HCT116 (cell line): ENCODE measurements around the gene RGL3. TPM values are rescaled to one million over a fixed set of nuclear protein-coding genes. Genes with fewer than 3 reads are reported as not detected.

ENCODE experiments used
- ATAC-seq: fragments of 200-7000 bp; cut with Tn5 transposase; 2 replicates; pipeline ENCODE4 v1.9.1; 2020; ENCODE audit warnings: mild to moderate bottlenecking, moderate library complexity
- BruUV-seq: library from RNA; stranded (reverse); fragments of 400-500 nt; replicated peaks from 2 replicates; lab custom pipeline; 2021; lab: Mats Ljungman, UMichigan
- CTCF ChIA-PET: fragments of 300-600 bp; sonication (Branson Sonifier 250); formaldehyde crosslinking; loops from one replicate; lab custom pipeline; 2021; ENCODE audit warnings: antibody characterized with exemption; lab: Charles Lee
- POLR2A ChIA-PET: fragments of 300-600, 350-600 bp; sonication (Branson Sonifier 250); formaldehyde crosslinking; loops from one replicate; lab custom pipeline; 2021; ENCODE audit warnings: antibody characterized with exemption; lab: Charles Lee
- RAD21 ChIA-PET, 2 experiments: fragments of 300-600 bp; sonication (Branson Sonifier 250); formaldehyde crosslinking; loops; one replicate each; lab custom pipeline; 2023; ENCODE audit warnings: low total read pairs in 2 of 2; ENCODE audit not compliant: uncharacterized antibody in 2 of 2, unreplicated experiment in 2 of 2, low non-redundant PET in 1 of 2; lab: Charles Lee
- DNase-seq: peaks from one replicate; pipeline ENCODE4 v3.0.0-alpha.2; 2010; ENCODE audit warnings: low read depth, low spot score
- H2AFZ ChIP-seq: fragments of 200-600 bp; shearing (Covaris generic), sonication (generic); 2 replicates; pipeline ENCODE4 v1.6.1; 2017; ENCODE audit warnings: low read depth, mixed run types, mixed read lengths, antibody characterized with exemption, low read length; ENCODE audit not compliant: poor library complexity, severe bottlenecking
- H3K27ac ChIP-seq: 2 replicates; pipeline ENCODE4 v1.5.1; 2012; ENCODE audit warnings: low read depth, low read length
- H3K27me3 ChIP-seq: fragments of 200-600 bp; sonication (generic); 2 replicates; pipeline ENCODE4 v1.6.1; 2016; ENCODE audit warnings: mixed run types, low read length, mixed read lengths; ENCODE audit not compliant: insufficient read depth
- H3K36me3 ChIP-seq, 2 experiments: fragments of 200-500 bp in 1 of 2; fragments of 200-600 bp in 1 of 2; sonication (Bioruptor generic) in 1 of 2; sonication (generic) in 1 of 2; 2 replicates each; pipeline versions ENCODE4 v1.5.1 to v1.6.1; 2014 to 2016; ENCODE audit warnings: low read length in 2 of 2, inconsistent platforms in 1 of 2, mixed read lengths in 1 of 2, mixed run types in 1 of 2; ENCODE audit not compliant: insufficient read depth in 2 of 2, control insufficient read depth in 1 of 2
- H3K4me1 ChIP-seq, 2 experiments: fragments of 200-600 bp in 1 of 2; sonication (generic) in 1 of 2; 2 replicates each; pipeline versions ENCODE4 v1.5.1 to v1.6.1; 2012 to 2017; ENCODE audit warnings: low read length in 2 of 2, inconsistent platforms in 1 of 2, mild to moderate bottlenecking in 1 of 2, mixed read lengths in 1 of 2, mixed run types in 1 of 2, moderate library complexity in 1 of 2; ENCODE audit not compliant: insufficient read depth in 2 of 2, control insufficient read depth in 1 of 2
- H3K4me2 ChIP-seq: fragments of 200-600 bp; sonication (generic); 2 replicates; pipeline ENCODE4 v1.6.1; 2017; ENCODE audit warnings: mixed run types, low read length, mixed read lengths
- H3K4me3 ChIP-seq, 2 experiments: fragments of 200-600 bp in 1 of 2; sonication (generic) in 1 of 2; replicated peaks in 1 of 2; 2 replicates each; pipeline ENCODE4 v1.5.1; 2011 to 2016; ENCODE audit warnings: low read length in 2 of 2, control low read depth in 1 of 2, low read depth in 1 of 2, mild to moderate bottlenecking in 1 of 2, mixed read lengths in 1 of 2, mixed run types in 1 of 2
- H3K79me2 ChIP-seq: fragments of 200-600 bp; sonication (generic); 2 replicates; pipeline ENCODE4 v1.6.1; 2017; ENCODE audit warnings: mild to moderate bottlenecking, mixed run types, low read length, moderate library complexity, mixed read lengths; ENCODE audit not compliant: insufficient read depth
- H3K9ac ChIP-seq: fragments of 200-600 bp; sonication (generic); 2 replicates; pipeline ENCODE4 v1.6.1; 2016; ENCODE audit warnings: low read length, mixed read lengths
- H3K9me2 ChIP-seq: fragments of 200-600 bp; sonication (generic), shearing (Covaris generic); 2 replicates; pipeline ENCODE4 v1.6.1; 2017; ENCODE audit warnings: mixed run types, mild to moderate bottlenecking, moderate library complexity; ENCODE audit not compliant: insufficient read depth
- H3K9me3 ChIP-seq, 2 experiments: fragments of 200-500 bp in 1 of 2; fragments of 200-600 bp in 1 of 2; sonication (Bioruptor generic) in 1 of 2; sonication (generic) in 1 of 2; 2 replicates each; pipeline ENCODE4 v1.6.1; 2014 to 2017; ENCODE audit warnings: low read length in 2 of 2, mixed read lengths in 2 of 2, inconsistent platforms in 1 of 2, low read depth in 1 of 2, mild to moderate bottlenecking in 1 of 2, mixed run types in 1 of 2, moderate library complexity in 1 of 2; ENCODE audit not compliant: control insufficient read depth in 1 of 2, insufficient read depth in 1 of 2
- H4K20me1 ChIP-seq: fragments of 200-600 bp; sonication (generic), shearing (Covaris generic); 2 replicates; pipeline ENCODE4 v1.6.1; 2017; ENCODE audit warnings: mixed run types, mild to moderate bottlenecking, moderate library complexity; ENCODE audit not compliant: insufficient read depth
- JUND ChIP-seq: IDR thresholded peaks from 2 replicates; pipeline ENCODE4 v1.6.1; 2012
- MAX ChIP-seq: IDR thresholded peaks from 2 replicates; pipeline ENCODE4 v1.6.1; 2012
- SIN3A ChIP-seq: IDR thresholded peaks from 2 replicates; pipeline ENCODE4 v1.6.1; 2012; ENCODE audit warnings: low read depth
- YY1 ChIP-seq: IDR thresholded peaks from 2 replicates; pipeline ENCODE4 v1.6.1; 2011; ENCODE audit warnings: low read length, low read depth, moderate library complexity, mild to moderate bottlenecking; ENCODE audit not compliant: insufficient replicate concordance; ENCODE audit errors: extremely low read depth
- ZNF274 ChIP-seq: fragments of 200-500 bp; sonication (Bioruptor generic); IDR thresholded peaks from 2 replicates; pipeline ENCODE4 v1.6.1; 2014; ENCODE audit warnings: mild to moderate bottlenecking, low read depth, low read length, inconsistent platforms
- intact Hi-C: fragments of 100-400 bp; cut with micrococcal nuclease; formaldehyde crosslinking; loops from 2 replicates; pipeline ENCODE4 v1.10.0; 2022
- total RNA-seq: library from RNA; stranded (reverse); gene quantifications from one replicate; pipeline ENCODE4 v1.2.1, GENCODE V29; 2021; ENCODE audit not compliant: unreplicated experiment
- TF ChIP-seq, protein P1 (sequence below), 3 experiments: fragments of 200-600 bp in 1 of 3; sonication (generic) in 1 of 3; IDR thresholded peaks in 2 of 3; conservative IDR thresholded peaks in 1 of 3; 2 replicates each; pipeline ENCODE4 v1.5.1; 2012 to 2017; ENCODE audit warnings: low read depth in 2 of 3, low read length in 2 of 3, antibody characterized with exemption in 1 of 3, borderline replicate concordance in 1 of 3, control low read depth in 1 of 3, mild to moderate bottlenecking in 1 of 3, mixed read lengths in 1 of 3, mixed run types in 1 of 3, moderate library complexity in 1 of 3; ENCODE audit not compliant: insufficient read depth in 1 of 3
- TF ChIP-seq, protein P2 (sequence below): IDR thresholded peaks from 2 replicates; pipeline ENCODE4 v1.6.1; 2012; ENCODE audit warnings: low read depth
- TF ChIP-seq, protein P3 (sequence below): IDR thresholded peaks from 2 replicates; pipeline ENCODE4 v1.6.1; 2012

RGL3 gene
- total RNA-seq, 1 experiment from 2014 or later, result 99.2 TPM

GRCh38 chr19:11397089-11397610 lies 22.0 kb downstream of the RGL3 start:
- CTCF ChIA-PET, result interaction anchor here (1.2 kb wide), 1 partner anchor 13 kb away, joined by 3 read pairs; the partner anchor contains the start of gene EPOR
- no peak overlapping the region for H3K27ac ChIP-seq
- BruUV-seq, result no TSS peak
- H3K4me3 ChIP-seq, result no peak overlapping the region
- H3K9ac ChIP-seq, result no peak overlapping the region
- intact Hi-C loops, result no loop called here
- H3K36me3 ChIP-seq, result peaks cover 16 to 23% of the 10 kb centered on the region in 2 experiments; a peak in 3 of 4 replicates
- POLR2A ChIA-PET, result no interaction called here
- no peaks in the 10 kb centered on the region for H3K9me3 ChIP-seq
- TF ChIP-seq MAX (no peak), YY1 (no peak)
- TF ChIP-seq, protein P1, sequence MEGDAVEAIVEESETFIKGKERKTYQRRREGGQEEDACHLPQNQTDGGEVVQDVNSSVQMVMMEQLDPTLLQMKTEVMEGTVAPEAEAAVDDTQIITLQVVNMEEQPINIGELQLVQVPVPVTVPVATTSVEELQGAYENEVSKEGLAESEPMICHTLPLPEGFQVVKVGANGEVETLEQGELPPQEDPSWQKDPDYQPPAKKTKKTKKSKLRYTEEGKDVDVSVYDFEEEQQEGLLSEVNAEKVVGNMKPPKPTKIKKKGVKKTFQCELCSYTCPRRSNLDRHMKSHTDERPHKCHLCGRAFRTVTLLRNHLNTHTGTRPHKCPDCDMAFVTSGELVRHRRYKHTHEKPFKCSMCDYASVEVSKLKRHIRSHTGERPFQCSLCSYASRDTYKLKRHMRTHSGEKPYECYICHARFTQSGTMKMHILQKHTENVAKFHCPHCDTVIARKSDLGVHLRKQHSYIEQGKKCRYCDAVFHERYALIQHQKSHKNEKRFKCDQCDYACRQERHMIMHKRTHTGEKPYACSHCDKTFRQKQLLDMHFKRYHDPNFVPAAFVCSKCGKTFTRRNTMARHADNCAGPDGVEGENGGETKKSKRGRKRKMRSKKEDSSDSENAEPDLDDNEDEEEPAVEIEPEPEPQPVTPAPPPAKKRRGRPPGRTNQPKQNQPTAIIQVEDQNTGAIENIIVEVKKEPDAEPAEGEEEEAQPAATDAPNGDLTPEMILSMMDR (IDR thresholded peaks at IDR 0.05 in 2 of 3, conservative IDR thresholded peaks at IDR 0.05 in 1 of 3; ENCODE audit: borderline replicate concordance in 1 of 3, insufficient read depth in 1 of 3, low read depth in 2 of 3, low read length in 2 of 3), result no peak
- no peaks in the 10 kb centered on the region for H4K20me1 ChIP-seq
- ATAC-seq, result no peak
- DNase-seq, result no peak
- RAD21 ChIA-PET, result no interaction called here
- no peaks in the 10 kb centered on the region for H3K9me2 ChIP-seq
- H3K4me1 ChIP-seq, result no peaks in the 10 kb centered on the region
- no peaks in the 10 kb centered on the region for H3K27me3 ChIP-seq
- no peaks in the 10 kb centered on the region for H3K79me2 ChIP-seq
- H2AFZ ChIP-seq, result no peak overlapping the region
- no peak overlapping the region for H3K4me2 ChIP-seq

GRCh38 chr19:11390933-11391680 lies 28.0 kb downstream of the RGL3 start:
- no peaks in the 10 kb centered on the region for H3K27me3 ChIP-seq
- H4K20me1 ChIP-seq, result no peaks in the 10 kb centered on the region
- DNase-seq (no peak), ATAC-seq (peak; percentile 59; the same call in 1 of the 2 replicates)
- H3K4me2 ChIP-seq, result no peak overlapping the region
- no peak overlapping the region for H3K4me3 ChIP-seq
- no peak overlapping the region for H2AFZ ChIP-seq
- H3K36me3 ChIP-seq, result peaks cover 0 to 7% of the 10 kb centered on the region in 2 experiments; a peak in 3 of 4 replicates
- intact Hi-C loops, result no loop called here
- CTCF ChIA-PET, result interaction anchor here (0.6 to 1.8 kb wide), 3 partner anchors 8 to 10 kb away, joined by 3 to 10 read pairs (median 4); no protein-coding TSS in a partner anchor
- H3K4me1 ChIP-seq, result no peaks in the 10 kb centered on the region
- TF ChIP-seq, protein P2, sequence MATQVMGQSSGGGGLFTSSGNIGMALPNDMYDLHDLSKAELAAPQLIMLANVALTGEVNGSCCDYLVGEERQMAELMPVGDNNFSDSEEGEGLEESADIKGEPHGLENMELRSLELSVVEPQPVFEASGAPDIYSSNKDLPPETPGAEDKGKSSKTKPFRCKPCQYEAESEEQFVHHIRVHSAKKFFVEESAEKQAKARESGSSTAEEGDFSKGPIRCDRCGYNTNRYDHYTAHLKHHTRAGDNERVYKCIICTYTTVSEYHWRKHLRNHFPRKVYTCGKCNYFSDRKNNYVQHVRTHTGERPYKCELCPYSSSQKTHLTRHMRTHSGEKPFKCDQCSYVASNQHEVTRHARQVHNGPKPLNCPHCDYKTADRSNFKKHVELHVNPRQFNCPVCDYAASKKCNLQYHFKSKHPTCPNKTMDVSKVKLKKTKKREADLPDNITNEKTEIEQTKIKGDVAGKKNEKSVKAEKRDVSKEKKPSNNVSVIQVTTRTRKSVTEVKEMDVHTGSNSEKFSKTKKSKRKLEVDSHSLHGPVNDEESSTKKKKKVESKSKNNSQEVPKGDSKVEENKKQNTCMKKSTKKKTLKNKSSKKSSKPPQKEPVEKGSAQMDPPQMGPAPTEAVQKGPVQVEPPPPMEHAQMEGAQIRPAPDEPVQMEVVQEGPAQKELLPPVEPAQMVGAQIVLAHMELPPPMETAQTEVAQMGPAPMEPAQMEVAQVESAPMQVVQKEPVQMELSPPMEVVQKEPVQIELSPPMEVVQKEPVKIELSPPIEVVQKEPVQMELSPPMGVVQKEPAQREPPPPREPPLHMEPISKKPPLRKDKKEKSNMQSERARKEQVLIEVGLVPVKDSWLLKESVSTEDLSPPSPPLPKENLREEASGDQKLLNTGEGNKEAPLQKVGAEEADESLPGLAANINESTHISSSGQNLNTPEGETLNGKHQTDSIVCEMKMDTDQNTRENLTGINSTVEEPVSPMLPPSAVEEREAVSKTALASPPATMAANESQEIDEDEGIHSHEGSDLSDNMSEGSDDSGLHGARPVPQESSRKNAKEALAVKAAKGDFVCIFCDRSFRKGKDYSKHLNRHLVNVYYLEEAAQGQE, result no peak
- TF ChIP-seq SIN3A (no peak), ZNF274 (no peak), JUND (no peak)
- TF ChIP-seq, protein P3, sequence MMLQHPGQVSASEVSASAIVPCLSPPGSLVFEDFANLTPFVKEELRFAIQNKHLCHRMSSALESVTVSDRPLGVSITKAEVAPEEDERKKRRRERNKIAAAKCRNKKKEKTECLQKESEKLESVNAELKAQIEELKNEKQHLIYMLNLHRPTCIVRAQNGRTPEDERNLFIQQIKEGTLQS, result no peak
- BruUV-seq, result no TSS peak
- H3K9ac ChIP-seq, result no peak overlapping the region
- H3K27ac ChIP-seq, result no peak overlapping the region
- H3K9me2 ChIP-seq, result no peaks in the 10 kb centered on the region
- RAD21 ChIA-PET, result no interaction called here
- H3K9me3 ChIP-seq, result no peaks in the 10 kb centered on the region
- POLR2A ChIA-PET, result interaction anchor here (0.8 kb wide), 2 partner anchors 10 to 28 kb away, joined by 3 to 4 read pairs; no protein-coding TSS in a partner anchor
- no peaks in the 10 kb centered on the region for H3K79me2 ChIP-seq
